ENCODE results near the gene ZFR2.
"Not testable (repeated sequence)": the region's sequence is repeated elsewhere in the genome, so short reads cannot be mapped to it uniquely, and the experiment has no call there.

The ZFR2 gene

DNA sequence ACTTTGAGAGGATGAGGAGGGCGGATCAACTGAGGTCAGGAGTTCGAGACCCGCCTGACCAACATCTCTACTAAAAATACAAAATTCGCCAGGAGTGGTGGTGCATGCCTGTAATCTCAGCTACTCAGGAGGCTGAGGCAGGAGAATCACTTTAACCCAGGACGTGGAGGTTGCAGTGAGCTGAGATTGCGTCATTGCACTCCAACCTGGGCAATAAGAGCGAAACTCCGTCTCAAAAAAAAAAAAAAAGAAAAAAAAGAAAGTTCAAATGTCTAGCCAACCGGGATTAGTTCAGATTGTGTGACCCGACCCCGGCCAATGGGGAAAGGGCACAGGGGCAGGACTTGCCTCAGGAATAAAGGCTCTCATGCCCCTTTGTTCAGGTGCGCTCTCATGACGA, 5.9 kb upstream of the ZFR2 start:
- H3K36me3 ChIP-seq (ENCODE audit: control insufficient read depth, insufficient read depth, low read length); H3K9me3 ChIP-seq (ENCODE audit: control insufficient read depth, insufficient read depth, low read length); DNase-seq (ENCODE audit: low read depth, low spot score); H3K4me3 ChIP-seq (ENCODE audit: low read length); H3K4me1 ChIP-seq (ENCODE audit: control insufficient read depth, insufficient read depth, low read length); H3K27me3 ChIP-seq (ENCODE audit: control insufficient read depth, insufficient read depth, low read length); H3K27ac ChIP-seq (ENCODE audit: low read length): not testable (repeated sequence)
- no CpG with 5 or more reads among the region's 13 CpGs for WGBS (ENCODE audit: insufficient coverage, insufficient read length)

DNA sequence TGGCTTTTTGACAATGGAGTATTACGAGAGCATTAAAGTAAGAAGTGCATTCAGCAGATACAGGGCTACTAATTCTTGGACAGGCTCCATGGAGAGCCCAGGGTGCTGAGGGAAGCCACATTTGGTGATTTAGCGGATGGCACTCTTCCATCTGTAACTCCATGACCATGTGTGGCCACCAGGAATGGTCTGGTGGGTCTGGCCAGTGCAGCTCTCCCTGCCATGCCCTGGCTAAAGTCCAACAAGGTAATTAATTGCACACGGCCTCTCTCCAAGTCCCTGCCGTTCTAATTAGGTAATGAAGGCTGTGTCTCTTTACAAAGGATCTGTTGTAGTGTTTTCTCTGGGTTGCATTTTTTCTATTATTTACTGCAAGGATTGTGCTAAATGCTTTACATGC, 4.3 kb upstream of the ZFR2 start:
- no CpG with 5 or more reads among the region's 4 CpGs for WGBS (ENCODE audit: insufficient coverage, insufficient read length)

DNA sequence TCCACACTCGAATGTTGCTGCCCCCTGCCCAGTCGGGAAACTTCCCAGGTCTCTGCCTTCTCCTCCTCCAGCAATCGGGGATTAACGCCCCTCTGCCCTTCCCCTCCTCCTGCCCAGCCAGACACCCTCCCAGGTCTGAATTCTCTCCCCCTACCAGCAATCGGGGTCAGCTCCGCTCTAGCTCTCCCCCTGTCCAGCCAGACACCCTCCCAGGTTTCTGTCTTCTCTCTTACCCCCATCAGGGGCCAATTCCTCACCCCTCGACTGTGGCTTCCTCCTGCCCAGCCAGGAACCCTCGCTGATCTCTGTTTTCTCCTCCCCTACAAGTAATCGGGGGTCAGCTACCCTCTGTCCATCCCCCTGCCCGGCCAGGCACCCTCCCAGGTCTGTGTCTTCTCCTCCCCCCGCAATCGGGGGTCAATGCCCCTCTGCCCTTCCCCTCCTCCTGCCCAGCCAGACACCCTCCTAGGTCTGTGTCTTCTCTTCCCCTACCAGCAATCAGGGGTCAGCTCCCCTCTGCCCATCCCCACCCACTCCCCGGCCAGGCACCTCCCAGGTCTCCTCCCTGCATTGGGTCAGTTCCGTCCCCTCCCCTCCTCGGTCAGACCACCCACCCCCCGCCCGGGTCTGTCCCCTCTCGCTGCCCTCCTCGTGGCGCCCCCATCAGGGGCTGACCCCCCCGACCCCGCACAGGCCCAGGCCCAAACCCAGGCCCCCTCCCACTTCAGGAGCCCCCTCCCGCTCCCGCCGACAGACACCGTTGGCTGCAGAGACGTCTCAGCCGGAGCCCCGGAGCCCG, 668 bp downstream of the ZFR2 start:
- H3K27me3 ChIP-seq (ENCODE audit: control insufficient read depth, insufficient read depth, low read length) = no peaks in the 10 kb centered on the region; the same call in 1 of the 2 replicates
- no peak overlapping the region for H3K27ac ChIP-seq (ENCODE audit: low read length)
- peak overlapping the region; percentile 37; the same call in 1 of the 2 replicates for H3K4me3 ChIP-seq (ENCODE audit: low read length)

More for the DNA sequence above, 4.3 kb upstream of the ZFR2 start:
- H3K27me3 ChIP-seq (ENCODE audit: control insufficient read depth, insufficient read depth, low read length) = no peaks in the 10 kb centered on the region; the same call in 1 of the 2 replicates
- DNase-seq (ENCODE audit: low read depth, low spot score) = no peak
- no peaks in the 10 kb centered on the region; the same call in 1 of the 2 replicates for H3K9me3 ChIP-seq (ENCODE audit: control insufficient read depth, insufficient read depth, low read length)
- no peak overlapping the region for H3K4me3 ChIP-seq (ENCODE audit: low read length)
- H3K36me3 ChIP-seq (ENCODE audit: control insufficient read depth, insufficient read depth, low read length) = no peaks in the 10 kb centered on the region
- H3K27ac ChIP-seq (ENCODE audit: low read length) = no peak overlapping the region
- no peaks in the 10 kb centered on the region; the same call in 1 of the 2 replicates for H3K4me1 ChIP-seq (ENCODE audit: control insufficient read depth, insufficient read depth, low read length)

DNA sequence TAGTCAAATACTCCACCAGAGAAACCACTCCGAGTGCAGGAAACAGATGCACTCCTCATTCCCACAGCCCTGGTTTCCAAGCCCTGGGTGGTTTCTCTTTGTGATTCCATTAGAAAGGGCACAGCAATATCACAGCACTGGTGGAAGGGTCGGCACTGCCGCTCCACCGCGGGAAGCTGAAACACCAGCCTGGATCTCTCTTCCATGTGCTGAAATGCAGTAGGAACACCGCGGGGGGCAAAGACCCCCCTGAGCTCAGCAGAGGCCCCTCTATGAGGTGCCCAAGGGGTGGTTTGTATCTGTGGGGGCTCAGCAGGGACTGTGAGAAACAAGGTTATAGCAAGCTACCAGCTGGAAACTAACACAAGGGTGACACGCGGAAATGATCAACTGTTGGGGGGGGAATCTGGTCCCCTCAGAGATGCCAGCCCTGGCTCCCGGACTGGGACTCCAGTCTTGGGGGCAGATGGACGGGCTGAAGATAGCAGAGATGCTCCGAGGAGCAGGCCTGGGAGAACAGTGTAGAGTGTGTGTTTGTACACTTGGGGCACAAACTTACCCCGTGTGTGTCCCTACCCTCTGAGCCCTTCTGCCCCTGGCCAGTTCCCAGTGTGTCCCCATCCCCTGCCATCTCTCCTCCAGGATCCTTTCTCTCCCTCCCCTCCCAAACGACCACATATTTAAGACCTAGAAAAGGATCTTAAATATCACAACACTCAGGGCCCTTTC, 1.8 kb downstream of the ZFR2 start:
- DNase-seq (ENCODE audit: low read depth, low spot score) = no peak

More for the DNA sequence above, 668 bp downstream of the ZFR2 start:
- no peak for DNase-seq (ENCODE audit: low read depth, low spot score)
- no peaks in the 10 kb centered on the region for H3K36me3 ChIP-seq (ENCODE audit: control insufficient read depth, insufficient read depth, low read length)
- peaks cover 3% of the 10 kb centered on the region; the same call in 1 of the 2 replicates for H3K4me1 ChIP-seq (ENCODE audit: control insufficient read depth, insufficient read depth, low read length)
- WGBS (ENCODE audit: insufficient coverage, insufficient read length) = no CpG with 5 or more reads among the region's 30 CpGs
- H3K9me3 ChIP-seq (ENCODE audit: control insufficient read depth, insufficient read depth, low read length) = no peaks in the 10 kb centered on the region; the same call in 1 of the 2 replicates

DNA sequence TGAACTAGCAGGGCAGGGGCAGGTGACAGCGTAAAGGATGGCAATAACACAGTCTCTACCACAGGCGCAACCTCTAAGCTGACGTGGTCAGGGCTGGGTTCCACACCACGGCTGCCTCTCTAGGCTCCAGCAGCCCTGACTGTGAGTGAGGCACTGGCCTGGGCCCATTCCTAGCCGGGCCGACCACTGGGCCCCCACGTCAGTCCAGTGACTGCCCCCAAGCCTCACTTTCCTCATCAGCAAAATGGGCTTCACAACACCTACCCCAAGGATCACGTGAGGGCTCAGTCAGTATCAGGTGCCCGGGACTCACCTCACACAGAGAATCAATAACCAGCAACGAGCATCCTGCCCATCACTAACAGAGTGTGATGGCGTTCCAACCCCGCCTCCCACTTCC, 5.2 kb downstream of the ZFR2 start:
- Histone ChIP-seq H3K36me3 (ENCODE audit: control insufficient read depth, insufficient read depth, low read length) (0 out of 2 replicates have a peak, but pooled peaks cover 7% of the 10 kb centered on the region), H3K9me3 (ENCODE audit: control insufficient read depth, insufficient read depth, low read length) (no peaks in the 10 kb centered on the region), H3K27me3 (ENCODE audit: control insufficient read depth, insufficient read depth, low read length) (no peaks in the 10 kb centered on the region), H3K4me3 (ENCODE audit: low read length) (no peak overlapping the region), H3K4me1 (ENCODE audit: control insufficient read depth, insufficient read depth, low read length) (peaks cover 3% of the 10 kb centered on the region; the same call in 1 of the 2 replicates), H3K27ac (ENCODE audit: low read length) (no peak overlapping the region)
- DNase-seq (ENCODE audit: low read depth, low spot score) = no peak
- no CpG with 5 or more reads among the region's 12 CpGs for WGBS (ENCODE audit: insufficient coverage, insufficient read length)

More for the DNA sequence above, 1.8 kb downstream of the ZFR2 start:
- no peaks in the 10 kb centered on the region for H3K36me3 ChIP-seq (ENCODE audit: control insufficient read depth, insufficient read depth, low read length)
- H3K27me3 ChIP-seq (ENCODE audit: control insufficient read depth, insufficient read depth, low read length) = no peaks in the 10 kb centered on the region; the same call in 1 of the 2 replicates
- no peaks in the 10 kb centered on the region; the same call in 1 of the 2 replicates for H3K9me3 ChIP-seq (ENCODE audit: control insufficient read depth, insufficient read depth, low read length)
- WGBS (ENCODE audit: insufficient coverage, insufficient read length) = no CpG with 5 or more reads among the region's 14 CpGs
- no peak overlapping the region for H3K27ac ChIP-seq (ENCODE audit: low read length)
- H3K4me3 ChIP-seq (ENCODE audit: low read length) = no peak overlapping the region
- peaks cover 3% of the 10 kb centered on the region; the same call in 1 of the 2 replicates for H3K4me1 ChIP-seq (ENCODE audit: control insufficient read depth, insufficient read depth, low read length)

DNA sequence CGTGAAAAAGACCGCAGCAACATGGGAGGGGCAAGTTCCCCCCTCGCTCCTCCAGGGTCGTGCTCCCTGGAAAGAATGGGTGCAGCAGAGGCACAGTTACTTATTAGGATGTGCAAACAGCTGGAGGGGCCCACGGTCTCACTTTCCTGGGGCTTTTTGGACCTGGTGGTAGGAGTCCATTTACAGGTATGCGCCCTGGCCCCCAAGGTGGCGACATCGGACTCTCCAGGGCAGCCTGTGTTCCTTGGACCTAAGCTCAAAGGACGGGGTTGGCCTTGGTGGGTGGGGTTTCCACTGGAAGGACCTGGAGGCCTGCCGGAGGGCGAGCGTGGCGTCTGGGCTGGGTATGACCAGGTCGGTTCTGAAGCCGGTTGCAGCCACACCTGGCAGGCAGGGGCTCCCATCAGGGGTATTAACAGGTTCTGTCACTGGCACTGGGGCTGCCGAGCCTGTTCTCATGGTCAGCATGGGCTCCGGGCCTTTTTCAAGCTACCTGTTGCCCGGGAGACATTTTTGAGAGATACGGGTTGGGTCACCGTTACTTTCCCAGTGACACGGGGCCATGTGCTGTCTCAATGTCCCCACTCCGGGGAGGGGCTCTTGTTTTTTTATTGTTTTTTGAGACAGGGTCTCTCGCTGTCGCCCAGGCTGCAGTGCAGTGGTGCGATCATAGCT, 5.9 kb downstream of the ZFR2 start:
- H3K27ac ChIP-seq (ENCODE audit: low read length) = no peak overlapping the region
- H3K4me3 ChIP-seq (ENCODE audit: low read length) = no peak overlapping the region
- WGBS (ENCODE audit: insufficient coverage, insufficient read length) = no CpG with 5 or more reads among the region's 25 CpGs
- 0 out of 2 replicates have a peak, but pooled peaks cover 7% of the 10 kb centered on the region for H3K36me3 ChIP-seq (ENCODE audit: control insufficient read depth, insufficient read depth, low read length)
- no peaks in the 10 kb centered on the region for H3K27me3 ChIP-seq (ENCODE audit: control insufficient read depth, insufficient read depth, low read length)
- H3K9me3 ChIP-seq (ENCODE audit: control insufficient read depth, insufficient read depth, low read length) = no peaks in the 10 kb centered on the region
- DNase-seq (ENCODE audit: low read depth, low spot score) = no peak
- peaks cover 3% of the 10 kb centered on the region; the same call in 1 of the 2 replicates for H3K4me1 ChIP-seq (ENCODE audit: control insufficient read depth, insufficient read depth, low read length)

DNA sequence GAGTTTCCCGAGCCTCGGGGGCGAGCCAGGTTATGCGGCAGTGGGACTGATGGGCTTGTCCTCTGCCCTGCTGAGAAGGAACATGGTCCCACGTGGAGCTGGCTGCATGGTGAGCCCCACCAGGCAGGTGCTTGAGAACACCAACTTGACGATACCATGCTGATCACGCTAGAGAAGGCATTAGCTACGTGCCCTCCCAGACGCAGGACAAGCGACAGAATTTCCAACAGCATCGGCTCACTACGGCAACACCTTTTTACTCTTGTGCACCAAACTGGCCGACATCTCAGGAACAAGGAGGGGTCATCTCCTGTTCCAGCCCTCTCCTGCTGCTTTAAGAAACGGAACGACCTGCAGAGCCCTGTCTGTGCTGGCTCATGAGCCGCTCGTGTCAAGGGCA, 8.3 kb downstream of the ZFR2 start:
- Histone ChIP-seq H3K4me3 (ENCODE audit: low read length) (no peak overlapping the region), H3K9me3 (ENCODE audit: control insufficient read depth, insufficient read depth, low read length) (no peaks in the 10 kb centered on the region), H3K4me1 (ENCODE audit: control insufficient read depth, insufficient read depth, low read length) (no peaks in the 10 kb centered on the region), H3K27me3 (ENCODE audit: control insufficient read depth, insufficient read depth, low read length) (no peaks in the 10 kb centered on the region), H3K27ac (ENCODE audit: low read length) (no peak overlapping the region), H3K36me3 (ENCODE audit: control insufficient read depth, insufficient read depth, low read length) (0 out of 2 replicates have a peak, but pooled peaks cover 7% of the 10 kb centered on the region)
- no CpG with 5 or more reads among the region's 17 CpGs for WGBS (ENCODE audit: insufficient coverage, insufficient read length)
- DNase-seq (ENCODE audit: low read depth, low spot score) = no peak

DNA sequence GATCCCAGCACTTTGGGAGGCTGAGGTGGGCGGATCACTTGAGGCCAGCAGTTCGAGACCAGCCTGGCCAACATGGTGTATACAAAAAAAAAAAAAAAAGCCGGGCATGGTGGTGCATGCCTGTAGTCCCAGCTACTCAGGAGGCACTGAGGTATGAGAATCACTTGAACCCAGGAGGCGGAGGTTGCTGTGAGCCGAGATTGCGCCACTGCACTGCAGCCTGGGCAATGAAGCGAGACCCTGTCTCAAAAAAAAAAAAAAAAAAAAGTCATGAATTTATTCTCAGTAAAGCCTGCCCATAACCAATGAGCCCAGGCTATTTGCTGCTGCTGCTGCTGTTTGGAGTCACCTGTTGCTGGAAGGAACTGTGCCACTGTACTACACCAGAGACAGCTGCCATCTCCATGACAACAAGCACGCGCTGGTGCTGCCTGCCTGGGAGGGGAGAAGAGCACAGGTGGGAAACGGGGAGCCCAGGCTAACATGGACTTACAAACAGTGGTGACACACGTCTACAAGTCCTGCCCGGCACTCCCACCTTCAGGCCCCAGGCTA, 11.3 kb downstream of the ZFR2 start:
- Histone ChIP-seq H3K36me3 (ENCODE audit: control insufficient read depth, insufficient read depth, low read length) (0 out of 2 replicates have a peak, but pooled peaks cover 7% of the 10 kb centered on the region), H3K4me3 (ENCODE audit: low read length) (no peak overlapping the region), H3K4me1 (ENCODE audit: control insufficient read depth, insufficient read depth, low read length) (no peaks in the 10 kb centered on the region), H3K27ac (ENCODE audit: low read length) (no peak overlapping the region), H3K27me3 (ENCODE audit: control insufficient read depth, insufficient read depth, low read length) (no peaks in the 10 kb centered on the region), H3K9me3 (ENCODE audit: control insufficient read depth, insufficient read depth, low read length) (no peaks in the 10 kb centered on the region)
- no CpG with 5 or more reads among the region's 12 CpGs for WGBS (ENCODE audit: insufficient coverage, insufficient read length)
- no peak for DNase-seq (ENCODE audit: low read depth, low spot score)

DNA sequence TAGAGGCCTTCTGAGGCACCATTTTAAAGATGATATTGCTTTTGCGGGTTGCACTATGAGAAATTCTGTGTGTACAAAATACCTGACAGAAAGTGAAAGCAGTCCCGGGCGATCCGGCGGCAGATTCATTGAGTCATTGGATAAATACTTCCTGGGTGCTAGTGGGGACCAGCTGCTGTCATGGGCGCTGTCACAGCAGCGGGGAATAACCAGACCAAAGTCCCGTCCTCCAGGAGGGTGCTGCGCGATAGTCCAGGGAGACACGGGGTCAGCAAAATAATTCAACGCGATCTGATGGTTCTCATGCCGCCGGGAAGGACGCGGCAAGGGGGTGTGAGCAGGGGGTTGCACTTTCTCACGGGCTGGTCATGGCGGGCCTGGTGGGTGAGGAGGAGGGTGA, 13.5 kb downstream of the ZFR2 start:
- DNase-seq (ENCODE audit: low read depth, low spot score) = no peak
- WGBS (ENCODE audit: insufficient coverage, insufficient read length) = no CpG with 5 or more reads among the region's 19 CpGs

More for the DNA sequence above, 13.5 kb downstream of the ZFR2 start:
- Histone ChIP-seq H3K9me3 (ENCODE audit: control insufficient read depth, insufficient read depth, low read length) (peaks cover 5% of the 10 kb centered on the region), H3K27me3 (ENCODE audit: control insufficient read depth, insufficient read depth, low read length) (no peaks in the 10 kb centered on the region), H3K4me3 (ENCODE audit: low read length) (no peak overlapping the region), H3K36me3 (ENCODE audit: control insufficient read depth, insufficient read depth, low read length) (peaks cover 7% of the 10 kb centered on the region; the same call in 1 of the 2 replicates), H3K27ac (ENCODE audit: low read length) (no peak overlapping the region), H3K4me1 (ENCODE audit: control insufficient read depth, insufficient read depth, low read length) (no peaks in the 10 kb centered on the region)
